Heart left ventricle (tissue), 16 donors: Measurements from ENCODE around the gene LRG1. TPM values are rescaled to one million over a fixed set of nuclear protein-coding genes. Genes with fewer than 3 reads are reported as not detected.

ENCODE experiments used
- ATAC-seq, 4 donors: fragments of 200-7000 bp; cut with Tn5 transposase; one replicate each; pipeline ENCODE4 v1.9.1; 2020 to 2022; ENCODE audit warnings: moderate library complexity in 4 of 4, mild to moderate bottlenecking in 3 of 4, moderate number of reproducible peaks in 1 of 4
- DNase-seq, 5 donors: peaks; one replicate each; pipeline ENCODE4 v3.0.0-alpha.2; 2020
- H3K27ac ChIP-seq, 12 donors: fragments of 200-600 bp; sonication (generic) in 4 of 12; one replicate each; pipeline versions ENCODE4 v1.5.0 to v1.8.0; 2016 to 2022; ENCODE audit warnings: mild to moderate bottlenecking in 2 of 12
- H3K27me3 ChIP-seq, 9 donors: fragments of 200-600 bp; sonication (generic) in 2 of 9; one replicate each; pipeline versions ENCODE4 v1.5.1 to v1.8.0; 2016 to 2022; ENCODE audit warnings: mild to moderate bottlenecking in 3 of 9
- H3K36me3 ChIP-seq, 9 donors: fragments of 200-600 bp; sonication (generic) in 2 of 9; one replicate each; pipeline versions ENCODE4 v1.5.0 to v1.8.0; 2018 to 2022; ENCODE audit warnings: mild to moderate bottlenecking in 2 of 9
- H3K4me1 ChIP-seq, 12 donors: fragments of 200-600 bp; sonication (generic) in 4 of 12; one replicate each; pipeline versions ENCODE4 v1.5.0 to v1.8.0; 2016 to 2022; ENCODE audit warnings: mild to moderate bottlenecking in 3 of 12
- H3K4me3 ChIP-seq, 12 donors: fragments of 200-600 bp; sonication (generic) in 4 of 12; one replicate each; pipeline versions ENCODE4 v1.5.0 to v1.8.0; 2017 to 2022; ENCODE audit warnings: mild to moderate bottlenecking in 9 of 12, moderate library complexity in 4 of 12
- H3K9me3 ChIP-seq, 12 donors: fragments of 200-600 bp; sonication (generic) in 4 of 12; one replicate each; pipeline versions ENCODE4 v1.5.0 to v1.8.0; 2016 to 2022; ENCODE audit warnings: mild to moderate bottlenecking in 1 of 12
- POLR2A ChIP-seq, 2 donors: fragments of 450-650 bp; IDR thresholded peaks; one replicate each; pipeline ENCODE4 v1.6.1; 2017; ENCODE audit warnings: antibody characterized with exemption in 2 of 2, mild to moderate bottlenecking in 2 of 2, moderate library complexity in 2 of 2
- WGBS, 4 donors: extraction: QIAGEN DNeasy Blood & Tissue Kit in 2 of 4; methylation state at CpG; one replicate each; pipeline versions ENCODE4 v1.1.5 to v1.1.7; 2013 to 2018; 5-methylcytosine and 5-hydroxymethylcytosine counted together
- intact Hi-C, 10 donors: fragments of 100-400 bp; cut with DNase I; formaldehyde crosslinking; loops; one replicate each; pipeline versions ENCODE4 v1.11.1 to v1.14.2; 2022
- polyA plus RNA-seq, 2 donors: library from polyadenylated mRNA; stranded (reverse); fragments of 200-250 nt; gene quantifications; one replicate each; pipeline ENCODE4 v1.2.3, GENCODE V29; 2013
- total RNA-seq, 9 donors: library from RNA; depleted of rRNA in 2 of 9; stranded (reverse); fragments of >200 nt in 2 of 9; fragmentation: NEBNext Ultra II Directional in 3 of 9; extraction: Animal tissue kit (Norgen Biotek cat#: 25700) in 3 of 9; gene quantifications; one replicate each; pipeline versions ENCODE4 v1.1.0 to v1.2.4, GENCODE V29; 2016 to 2023
- TF ChIP-seq, protein P1 (sequence below), 12 donors: fragments of 200-600 bp; sonication (generic) in 4 of 12; IDR thresholded peaks; one replicate each; pipeline versions ENCODE4 v1.5.0 to v1.8.0; 2018 to 2022; ENCODE audit warnings: antibody characterized with exemption in 12 of 12, mild to moderate bottlenecking in 5 of 12
- donor health status: ischemic (EF 13 %, LVEDD 7.1; RV severe dilation, severe dysfunction).
- donor health status: healthy with polysubstance abuse.
- donor health status: DM: no; HTN: yes; CAD: no.
- donor health status: DM: no; HTN: no; CAD: no.
- donor health status: ischemic (EF 25% LVEDD 6.9; RV normal size, moderate dysfunction).
- donor health status: ischemic (EF 25% LVEDD 5.7; RV mildly dilated, moderate dysfunction).
- donor health status: healthy.
- donor health status: DM: yes; HTN: yes; CAD: no.
- donor health status: ischemic (EF 35%, LVEDD 5.7; RV mildly dilated, moderate dysfunction).
- donor health status: nonischemic (EF 11% LVEDD 7.7; RV severe dilation, severe dysfunction).
- donor health status: DM: yes; HTN: yes; CAD: no.
- donor health status: PGD.
- donor health status: ischemic (EF 29% LVEDD 5.4; RV normal size, mild dysfunction).
- donor health status: nonischemic (EF 23%, LVEDD 6.1; RV moderate dilation, normal function).

LRG1 gene
- total and polyA plus RNA-seq, 11 donors = 0.15 to 1.7 (median 0.35) TPM

DNA sequence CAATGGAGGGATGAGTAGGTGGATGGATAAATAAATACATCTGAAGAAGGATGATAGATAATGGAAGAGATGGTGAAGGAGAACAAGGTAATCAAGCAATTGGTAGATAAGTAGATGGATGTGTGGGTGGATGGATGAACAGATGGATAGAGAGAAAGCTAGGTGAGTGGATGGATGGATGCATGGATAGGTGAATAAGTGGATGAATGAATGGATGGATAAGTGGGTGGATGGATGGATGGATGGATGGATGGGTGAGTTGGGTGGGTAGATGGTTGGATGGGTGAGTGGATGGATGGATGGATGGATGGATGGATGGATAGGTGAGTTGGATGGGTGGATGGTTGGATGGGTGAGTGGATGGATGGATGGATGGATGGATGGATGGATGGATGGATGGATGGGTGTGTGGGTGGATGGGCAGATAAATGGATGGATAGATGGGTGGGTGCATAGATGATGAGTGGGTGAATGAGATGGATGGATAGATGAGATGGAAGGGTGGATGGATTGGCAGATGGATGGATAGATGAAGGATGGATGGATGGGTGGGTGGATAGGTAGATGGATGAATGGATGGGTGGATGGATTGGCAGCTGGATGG is 13.4 kb upstream of the LRG1 start:
- TF ChIP-seq POLR2A (IDR thresholded peaks at IDR 0.05) = no peak
- TF ChIP-seq, protein P1, sequence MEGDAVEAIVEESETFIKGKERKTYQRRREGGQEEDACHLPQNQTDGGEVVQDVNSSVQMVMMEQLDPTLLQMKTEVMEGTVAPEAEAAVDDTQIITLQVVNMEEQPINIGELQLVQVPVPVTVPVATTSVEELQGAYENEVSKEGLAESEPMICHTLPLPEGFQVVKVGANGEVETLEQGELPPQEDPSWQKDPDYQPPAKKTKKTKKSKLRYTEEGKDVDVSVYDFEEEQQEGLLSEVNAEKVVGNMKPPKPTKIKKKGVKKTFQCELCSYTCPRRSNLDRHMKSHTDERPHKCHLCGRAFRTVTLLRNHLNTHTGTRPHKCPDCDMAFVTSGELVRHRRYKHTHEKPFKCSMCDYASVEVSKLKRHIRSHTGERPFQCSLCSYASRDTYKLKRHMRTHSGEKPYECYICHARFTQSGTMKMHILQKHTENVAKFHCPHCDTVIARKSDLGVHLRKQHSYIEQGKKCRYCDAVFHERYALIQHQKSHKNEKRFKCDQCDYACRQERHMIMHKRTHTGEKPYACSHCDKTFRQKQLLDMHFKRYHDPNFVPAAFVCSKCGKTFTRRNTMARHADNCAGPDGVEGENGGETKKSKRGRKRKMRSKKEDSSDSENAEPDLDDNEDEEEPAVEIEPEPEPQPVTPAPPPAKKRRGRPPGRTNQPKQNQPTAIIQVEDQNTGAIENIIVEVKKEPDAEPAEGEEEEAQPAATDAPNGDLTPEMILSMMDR (IDR thresholded peaks at IDR 0.05) = no peak
- DNase-seq (no peak), ATAC-seq (no peak)
- Histone ChIP-seq H3K4me1 (peaks cover 0 to 13% (median 2%) of the 10 kb centered on the region in 12 donors), H3K4me3 (no peak overlapping the region), H3K27me3 (no peaks in the 10 kb centered on the region), H3K9me3 (no peaks in the 10 kb centered on the region), H3K36me3 (peaks cover 0 to 44% (median 34%) of the 10 kb centered on the region in 9 donors), H3K27ac (no peak overlapping the region)
- intact Hi-C loops = no loop called here

DNA sequence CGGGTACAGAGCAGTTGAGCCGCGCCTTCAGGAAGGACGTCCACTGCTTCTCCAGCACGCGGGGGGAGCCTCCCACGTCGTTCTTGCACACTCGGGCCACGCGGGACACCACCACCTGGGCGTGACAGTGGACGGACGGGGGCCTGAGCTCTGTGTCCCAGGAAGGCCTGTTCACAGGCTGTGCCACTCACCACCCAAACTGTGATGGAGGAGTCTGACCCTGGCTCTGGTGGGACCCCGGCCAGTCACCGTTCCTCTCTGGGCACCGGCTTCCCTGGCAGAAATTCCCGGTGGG is 12.6 kb upstream of the LRG1 start:
- no peak for ATAC-seq
- intact Hi-C loops = no loop called here
- Histone ChIP-seq H3K9me3 (no peaks in the 10 kb centered on the region), H3K4me1 (peaks cover 0 to 7% (median 0%) of the 10 kb centered on the region in 12 donors), H3K27ac (no peak overlapping the region), H3K4me3 (no peak overlapping the region), H3K27me3 (no peaks in the 10 kb centered on the region), H3K36me3 (peaks cover 0 to 47% (median 38%) of the 10 kb centered on the region in 9 donors)
- no peak for TF ChIP-seq POLR2A (IDR thresholded peaks at IDR 0.05)
- TF ChIP-seq, protein P1 (IDR thresholded peaks at IDR 0.05) = no peak
- DNase-seq = no peak
- 69 to 84% (median 83%) methylated on average over 9 to 18 of the region's 18 CpGs for WGBS, 4 donors

DNA sequence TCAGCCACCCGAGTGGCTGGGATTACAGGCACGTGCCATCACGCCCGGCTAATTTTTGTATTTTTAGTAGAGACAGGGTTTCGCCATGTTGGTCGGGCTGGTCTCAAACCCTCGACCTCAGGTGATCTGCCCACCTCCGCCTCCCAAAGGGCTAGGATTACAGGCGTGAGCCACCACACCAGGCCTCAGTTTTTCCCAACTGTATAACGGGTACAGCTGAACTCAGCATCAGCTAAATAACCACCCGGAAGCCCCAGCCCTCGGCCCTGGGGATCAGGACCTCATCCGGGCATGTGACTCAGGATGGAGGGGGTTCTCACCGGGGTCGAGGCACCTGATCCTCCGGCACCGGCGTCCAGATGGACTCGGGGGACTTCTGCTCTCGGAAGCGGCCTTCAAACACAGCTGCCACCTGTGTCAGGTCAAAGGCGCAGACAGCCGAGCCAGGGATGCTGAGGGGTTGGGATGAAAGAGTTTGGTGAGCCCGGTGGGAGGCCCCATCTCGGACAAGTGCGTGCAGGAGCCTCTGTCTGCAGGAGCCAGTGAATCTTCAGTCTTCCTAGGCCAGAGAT is 10.7 kb upstream of the LRG1 start:
- intact Hi-C loops = no loop called here
- no peaks in the 10 kb centered on the region for H3K4me1 ChIP-seq
- H3K36me3 ChIP-seq = peaks cover 0 to 42% (median 35%) of the 10 kb centered on the region in 9 donors
- 87 to 92% (median 91%) methylated on average over 23 to 26 of the region's 26 CpGs for WGBS, 4 donors
- H3K27me3 ChIP-seq = no peaks in the 10 kb centered on the region
- no peaks in the 10 kb centered on the region for H3K9me3 ChIP-seq
- DNase-seq (no peak), ATAC-seq (no peak)
- no peak for TF ChIP-seq POLR2A (IDR thresholded peaks at IDR 0.05)
- TF ChIP-seq, protein P1 (IDR thresholded peaks at IDR 0.05) = no peak
- no peak overlapping the region for H3K27ac ChIP-seq
- no peak overlapping the region for H3K4me3 ChIP-seq

DNA sequence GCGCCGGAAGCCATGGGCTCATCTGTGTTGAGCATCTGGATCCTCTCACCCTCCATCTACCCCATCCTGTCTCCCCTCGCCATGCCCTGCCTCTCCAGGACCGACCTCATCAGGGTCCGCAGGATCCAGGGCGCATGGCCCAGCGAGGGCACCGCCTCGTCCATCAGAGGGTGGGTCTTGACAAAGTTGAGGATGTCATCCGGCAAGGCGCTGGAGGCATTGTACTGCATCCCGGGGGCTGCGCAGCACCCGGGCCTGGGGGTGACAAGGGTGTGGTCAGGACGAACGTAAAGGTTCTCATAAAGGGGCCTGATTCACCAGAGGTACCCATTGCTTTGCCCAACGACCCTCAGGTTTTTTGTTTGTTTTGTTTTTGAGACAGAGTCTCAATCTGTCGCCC is 10.2 kb upstream of the LRG1 start:
- Histone ChIP-seq H3K27me3 (no peaks in the 10 kb centered on the region), H3K9me3 (no peaks in the 10 kb centered on the region), H3K27ac (no peak overlapping the region), H3K4me3 (no peak overlapping the region), H3K4me1 (no peaks in the 10 kb centered on the region), H3K36me3 (peaks cover 0 to 39% (median 31%) of the 10 kb centered on the region in 9 donors)
- no peak for TF ChIP-seq POLR2A (IDR thresholded peaks at IDR 0.05)
- TF ChIP-seq, protein P1 (IDR thresholded peaks at IDR 0.05) = no peak
- ATAC-seq (no peak), DNase-seq (no peak)
- 94 to 96% (median 95%) methylated on average over 18 of the region's 18 CpGs for WGBS, 4 donors
- intact Hi-C loops = no loop called here
